Body of pancreas (tissue), 4 donors: Measurements from ENCODE around the gene COQ7.

Experiments
- CTCF ChIP-seq, 7 experiments: fragments of 450-650 bp in 4 of 7; fragments of 200-600 bp in 3 of 7; sonication (generic) in 3 of 7; IDR thresholded peaks; one replicate each; pipeline ENCODE4 v1.5.1; 2016 to 2019; ENCODE audit warnings: antibody characterized with exemption in 7 of 7
- POLR2A ChIP-seq, 3 donors: fragments of 450-650 bp; IDR thresholded peaks; one replicate each; pipeline ENCODE4 v1.6.1; 2016; ENCODE audit warnings: antibody characterized with exemption in 3 of 3, mild to moderate bottlenecking in 2 of 3

- no peak for TF ChIP-seq CTCF (IDR thresholded peaks at IDR 0.05)
- no peak for TF ChIP-seq POLR2A (IDR thresholded peaks at IDR 0.05)
Measured at GRCh38 chr16:19127205-19127604, 59.8 kb downstream of the COQ7 start.
